HUES64 (cell line): ENCODE data around the gene PELO.

Experiments
- H3K27ac ChIP-seq: 2 replicates; pipeline ENCODE4 v1.7.0; 2013; ENCODE audit warnings: low read depth, low read length, inconsistent platforms
- H3K27me3 ChIP-seq: 2 replicates; pipeline ENCODE4 v1.6.1; 2013; ENCODE audit warnings: mild to moderate bottlenecking, low read length; ENCODE audit not compliant: insufficient read depth
- H3K36me3 ChIP-seq: 2 replicates; pipeline ENCODE4 v1.6.1; 2013; ENCODE audit warnings: mild to moderate bottlenecking, low read length; ENCODE audit not compliant: insufficient read depth
- H3K4me1 ChIP-seq: 2 replicates; pipeline ENCODE4 v1.6.1; 2013; ENCODE audit warnings: mild to moderate bottlenecking, low read length, moderate library complexity; ENCODE audit not compliant: insufficient read depth
- H3K4me3 ChIP-seq: 2 replicates; pipeline ENCODE4 v1.5.1; 2013; ENCODE audit warnings: mild to moderate bottlenecking, low read length, moderate library complexity
- H3K9ac ChIP-seq: 2 replicates; pipeline ENCODE4 v1.6.1; 2013; ENCODE audit warnings: mild to moderate bottlenecking, low read depth, low read length
- H3K9me3 ChIP-seq: 2 replicates; pipeline ENCODE4 v1.6.1; 2013; ENCODE audit warnings: low read depth, low read length; ENCODE audit not compliant: insufficient read depth
- WGBS: fragments of 150-250, 120-280 bp; methylation state at CpG from one replicate; pipeline ENCODE4 v1.1.7; 2013; ENCODE audit warnings: missing lambda C conversion rate; 5-methylcytosine and 5-hydroxymethylcytosine counted together

The PELO gene

GRCh38 chr5:52751137-52751536 is 36.6 kb upstream of the PELO start:
- no peak overlapping the region for H3K27ac ChIP-seq
- no peak overlapping the region for H3K9ac ChIP-seq
- H3K4me1 ChIP-seq: 0 out of 2 replicates have a peak, but pooled peaks cover 3% of the 10 kb centered on the region
- no peaks in the 10 kb centered on the region for H3K36me3 ChIP-seq
- H3K4me3 ChIP-seq: no peak overlapping the region
- no peaks in the 10 kb centered on the region for H3K27me3 ChIP-seq
- 89% methylated on average over 1 of the region's 1 CpG for WGBS
- no peaks in the 10 kb centered on the region for H3K9me3 ChIP-seq

- Histone ChIP-seq H3K36me3 (no peaks in the 10 kb centered on the region), H3K9me3 (no peaks in the 10 kb centered on the region), H3K27me3 (no peaks in the 10 kb centered on the region), H3K9ac (no peak overlapping the region), H3K4me3 (no peak overlapping the region), H3K27ac (no peak overlapping the region), H3K4me1 (0 out of 2 replicates have a peak, but pooled peaks cover 3% of the 10 kb centered on the region)
- 88% methylated on average over 2 of the region's 2 CpGs for WGBS
Measured at GRCh38 chr5:52754051-52754450, 33.7 kb upstream of the PELO start.

- Histone ChIP-seq H3K9ac (no peak overlapping the region), H3K4me3 (no peak overlapping the region), H3K27ac (no peak overlapping the region), H3K9me3 (no peaks in the 10 kb centered on the region), H3K4me1 (no peaks in the 10 kb centered on the region), H3K36me3 (no peaks in the 10 kb centered on the region), H3K27me3 (no peaks in the 10 kb centered on the region)
- WGBS: 94% methylated on average over 2 of the region's 2 CpGs
Measured at GRCh38 chr5:52757527-52757926, 30.2 kb upstream of the PELO start.

- no peaks in the 10 kb centered on the region for H3K9me3 ChIP-seq
- H3K9ac ChIP-seq: no peak overlapping the region
- H3K4me1 ChIP-seq: no peaks in the 10 kb centered on the region
- no peaks in the 10 kb centered on the region for H3K36me3 ChIP-seq
- 95% methylated on average over 5 of the region's 5 CpGs for WGBS
- no peaks in the 10 kb centered on the region for H3K27me3 ChIP-seq
- no peak overlapping the region for H3K27ac ChIP-seq
- no peak overlapping the region for H3K4me3 ChIP-seq
Measured at GRCh38 chr5:52758014-52758413, 29.7 kb upstream of the PELO start.

- no peaks in the 10 kb centered on the region for H3K27me3 ChIP-seq
- no peaks in the 10 kb centered on the region for H3K4me1 ChIP-seq
- WGBS: no CpG with 5 or more reads among the region's 1 CpG
Measured at GRCh38 chr5:52759331-52759730, 28.4 kb upstream of the PELO start.

GRCh38 chr5:52760695-52761366 is 26.9 kb upstream of the PELO start:
- 100% methylated on average over 1 of the region's 1 CpG for WGBS
- Histone ChIP-seq H3K4me3 (no peak overlapping the region), H3K36me3 (no peaks in the 10 kb centered on the region)

More at GRCh38 chr5:52759331-52759730, 28.4 kb upstream of the PELO start:
- H3K9me3 ChIP-seq: no peaks in the 10 kb centered on the region
- no peak overlapping the region for H3K4me3 ChIP-seq
- no peak overlapping the region for H3K9ac ChIP-seq
- H3K36me3 ChIP-seq: no peaks in the 10 kb centered on the region
- no peak overlapping the region for H3K27ac ChIP-seq

GRCh38 chr5:52767217-52767743 is 20.4 kb upstream of the PELO start:
- Histone ChIP-seq H3K9ac (no peak overlapping the region), H3K36me3 (no peaks in the 10 kb centered on the region), H3K27me3 (no peaks in the 10 kb centered on the region), H3K9me3 (no peaks in the 10 kb centered on the region), H3K4me3 (no peak overlapping the region), H3K4me1 (no peaks in the 10 kb centered on the region), H3K27ac (no peak overlapping the region)
- 93% methylated on average over 2 of the region's 2 CpGs for WGBS

More at GRCh38 chr5:52760695-52761366, 26.9 kb upstream of the PELO start:
- Histone ChIP-seq H3K4me1 (no peaks in the 10 kb centered on the region), H3K27me3 (no peaks in the 10 kb centered on the region), H3K27ac (no peak overlapping the region), H3K9me3 (no peaks in the 10 kb centered on the region), H3K9ac (no peak overlapping the region)

GRCh38 chr5:52767766-52768480 is 19.8 kb upstream of the PELO start:
- Histone ChIP-seq H3K36me3 (no peaks in the 10 kb centered on the region), H3K9me3 (no peaks in the 10 kb centered on the region), H3K27ac (no peak overlapping the region), H3K27me3 (no peaks in the 10 kb centered on the region), H3K4me3 (no peak overlapping the region), H3K9ac (no peak overlapping the region), H3K4me1 (no peaks in the 10 kb centered on the region)
- 100% methylated on average over 1 of the region's 1 CpG for WGBS

- Histone ChIP-seq H3K9ac (no peak overlapping the region), H3K36me3 (no peaks in the 10 kb centered on the region), H3K27ac (no peak overlapping the region), H3K27me3 (no peaks in the 10 kb centered on the region), H3K4me1 (peaks cover 6% of the 10 kb centered on the region; the same call in 1 of the 2 replicates), H3K9me3 (no peaks in the 10 kb centered on the region), H3K4me3 (no peak overlapping the region)
- 96% methylated on average over 5 of the region's 5 CpGs for WGBS
Measured at GRCh38 chr5:52769061-52769460, 18.7 kb upstream of the PELO start.

- 94% methylated on average over 3 of the region's 4 CpGs for WGBS
- no peaks in the 10 kb centered on the region for H3K36me3 ChIP-seq
- no peak overlapping the region for H3K27ac ChIP-seq
- H3K9me3 ChIP-seq: no peaks in the 10 kb centered on the region
- H3K4me1 ChIP-seq: peaks cover 10% of the 10 kb centered on the region; the same call in 1 of the 2 replicates
- no peak overlapping the region for H3K4me3 ChIP-seq
- H3K9ac ChIP-seq: no peak overlapping the region
- H3K27me3 ChIP-seq: no peaks in the 10 kb centered on the region
Measured at GRCh38 chr5:52770287-52770939, 17.3 kb upstream of the PELO start.
